Measurements from ENCODE around the gene RRP1B. TPM values are rescaled to one million over a fixed set of nuclear protein-coding genes. Genes with fewer than 3 reads are reported as not detected.
A peak's percentile ranks its signal among the peaks of the same experiment; 100 is the strongest.

RRP1B gene
- total and polyA plus RNA-seq, 9 of the 15 experiments (the other 6 are each of a cell fraction or from before 2014, with no cell fraction given) = 6.8 to 66.6 (median 41.9) TPM

GRCh38 chr21:43646550-43647260, 12.7 kb upstream of the RRP1B start (continued):
- no peak for TF ChIP-seq ZBTB1 (CRISPR knock-in tag; IDR thresholded peaks at IDR 0.05; ENCODE audit: borderline replicate concordance, low read depth)
- no peak for TF ChIP-seq COPS2 (conservative IDR thresholded peaks at IDR 0.05)
- TF ChIP-seq ZNF764 (CRISPR knock-in tag; IDR thresholded peaks at IDR 0.05; ENCODE audit: low read depth) = no peak
- no peak for TF ChIP-seq SFPQ (IDR thresholded peaks at IDR 0.05; ENCODE audit: low read depth, low read length)
- no peak for TF ChIP-seq ZNF668 (CRISPR knock-in tag; IDR thresholded peaks at IDR 0.05)
- TF ChIP-seq GTF2E2 (tag; IDR thresholded peaks at IDR 0.05) = no peak
- TF ChIP-seq MXI1 (IDR thresholded peaks at IDR 0.05; ENCODE audit: low read depth, low read length) = no peak
- no peak for TF ChIP-seq ZNF146 (CRISPR knock-in tag; IDR thresholded peaks at IDR 0.05; ENCODE audit: unreplicated experiment)
- TF ChIP-seq ZNF444 (CRISPR knock-in tag; IDR thresholded peaks at IDR 0.05) = no peak
- TF ChIP-seq PKNOX1 (IDR thresholded peaks at IDR 0.05) = peak; percentile 95
- TF ChIP-seq CUX1 (CRISPR knock-in tag; IDR thresholded peaks at IDR 0.05) = no peak
- TF ChIP-seq TEAD2 (tag; IDR thresholded peaks at IDR 0.05) = peak; percentile 68; the same call in 1 of the 2 replicates
- TF ChIP-seq NBN (IDR thresholded peaks at IDR 0.05; ENCODE audit: low read depth) = no peak
- peak; percentile 39; the same call in 1 of the 2 replicates for TF ChIP-seq MTA3 (IDR thresholded peaks at IDR 0.05; ENCODE audit: borderline replicate concordance)
- TF ChIP-seq NCOA6 (IDR thresholded peaks at IDR 0.05) = no peak
- TF ChIP-seq NR2C1 (IDR thresholded peaks at IDR 0.05) = no peak
- TF ChIP-seq NR2C1 (tag; IDR thresholded peaks at IDR 0.05) = no peak
- no peak for TF ChIP-seq TCF15 (CRISPR knock-in tag; IDR thresholded peaks at IDR 0.05)

All from K562 (cell line).